ENCODE results near the gene DUSP7. TPM values are rescaled to one million over a fixed set of nuclear protein-coding genes. Genes with fewer than 3 reads are reported as not detected.

DUSP7 gene
- total RNA-seq, 1 experiment from 2014 or later = 18.8 TPM

DNA sequence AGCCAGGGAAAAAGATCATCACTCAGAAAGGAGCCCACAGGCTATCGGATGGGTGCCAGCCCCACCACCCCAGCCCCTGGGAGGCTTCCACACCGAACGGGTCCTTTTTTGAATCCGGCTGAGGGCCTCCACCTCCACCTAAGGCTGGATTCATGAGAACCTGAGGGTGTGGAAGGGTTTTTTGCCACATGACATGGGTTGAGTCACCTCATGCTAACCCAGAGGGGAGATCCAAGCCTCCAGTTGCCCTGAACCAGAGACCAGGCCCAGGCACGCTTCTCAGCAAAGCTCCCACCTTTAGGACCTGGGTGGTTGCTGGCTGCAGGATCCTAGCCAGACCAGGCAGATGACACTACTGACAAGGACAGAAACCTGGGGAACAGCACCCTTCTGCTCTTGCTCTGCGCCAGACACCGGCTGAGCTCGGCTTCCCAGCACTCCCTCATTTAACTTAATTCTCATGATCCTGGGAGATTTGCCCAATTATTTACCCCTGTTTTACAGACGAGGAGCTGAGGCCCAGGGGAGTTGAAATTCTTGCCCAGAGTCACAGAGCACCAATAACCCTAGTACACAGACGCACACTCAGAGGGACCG is 25.6 kb downstream of the DUSP7 start:
- no peaks in the 10 kb centered on the region for H3K36me3 Mint-ChIP-seq
- DNase-seq (ENCODE audit: low spot score) (no peak), ATAC-seq (no peak)
- CTCF ChIA-PET = interaction anchor here (0.6 to 3.7 kb wide), 6 partner anchors 16 to 190 kb away, joined by 3 to 22 read pairs (median 6); partner anchors contain the start of gene DUSP7
- POLR2A ChIA-PET = no interaction called here
- H3K9me3 Mint-ChIP-seq = no peaks in the 10 kb centered on the region
- H3K4me1 Mint-ChIP-seq = peaks cover 4% of the 10 kb centered on the region; the same call in 1 of the 2 replicates
- H3K4me3 Mint-ChIP-seq = no peak overlapping the region
- H3K27ac Mint-ChIP-seq = no peak overlapping the region
- H3K27me3 Mint-ChIP-seq (ENCODE audit: low read depth) = no peaks in the 10 kb centered on the region
- TF ChIP-seq, protein P1, sequence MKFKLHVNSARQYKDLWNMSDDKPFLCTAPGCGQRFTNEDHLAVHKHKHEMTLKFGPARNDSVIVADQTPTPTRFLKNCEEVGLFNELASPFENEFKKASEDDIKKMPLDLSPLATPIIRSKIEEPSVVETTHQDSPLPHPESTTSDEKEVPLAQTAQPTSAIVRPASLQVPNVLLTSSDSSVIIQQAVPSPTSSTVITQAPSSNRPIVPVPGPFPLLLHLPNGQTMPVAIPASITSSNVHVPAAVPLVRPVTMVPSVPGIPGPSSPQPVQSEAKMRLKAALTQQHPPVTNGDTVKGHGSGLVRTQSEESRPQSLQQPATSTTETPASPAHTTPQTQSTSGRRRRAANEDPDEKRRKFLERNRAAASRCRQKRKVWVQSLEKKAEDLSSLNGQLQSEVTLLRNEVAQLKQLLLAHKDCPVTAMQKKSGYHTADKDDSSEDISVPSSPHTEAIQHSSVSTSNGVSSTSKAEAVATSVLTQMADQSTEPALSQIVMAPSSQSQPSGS (CRISPR knock-in tag; IDR thresholded peaks at IDR 0.05; ENCODE audit: borderline replicate concordance, low read depth) = no peak
- TF ChIP-seq STAT6 (CRISPR knock-in tag; conservative IDR thresholded peaks at IDR 0.05; ENCODE audit: low read depth) = no peak
- no peak for TF ChIP-seq FOXJ3 (CRISPR knock-in tag; IDR thresholded peaks at IDR 0.05; ENCODE audit: borderline replicate concordance)
- TF ChIP-seq NR2C2 (CRISPR knock-in tag; IDR thresholded peaks at IDR 0.05) = no peak
- no peak for TF ChIP-seq RELA (CRISPR knock-in tag; IDR thresholded peaks at IDR 0.05; ENCODE audit: borderline replicate concordance)

DNA sequence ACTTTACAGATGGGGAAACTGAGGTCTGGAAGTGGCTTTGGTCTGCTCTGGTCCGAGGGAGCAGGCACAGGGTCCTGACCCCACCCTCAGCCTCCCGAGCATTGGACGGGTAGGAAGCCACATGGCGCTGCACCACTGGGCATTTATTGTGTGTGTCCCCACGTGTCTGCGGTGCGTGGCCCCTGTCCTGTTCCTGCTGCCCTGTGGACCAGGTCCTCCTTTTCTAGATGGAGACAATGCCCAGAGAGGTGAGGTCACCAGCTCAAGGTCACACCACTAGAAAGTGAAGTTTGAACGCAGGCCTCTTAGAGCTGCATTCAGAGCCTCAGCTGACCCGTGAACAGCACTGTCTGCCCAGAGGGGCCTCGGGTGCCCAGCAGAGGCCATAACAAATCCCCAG is 26.8 kb downstream of the DUSP7 start:
- DNase-seq (ENCODE audit: low spot score) (no peak), ATAC-seq (no peak)
- Mint-ChIP-seq H3K4me1 (peaks cover 4% of the 10 kb centered on the region; the same call in 1 of the 2 replicates), H3K27me3 (ENCODE audit: low read depth) (no peaks in the 10 kb centered on the region), H3K4me3 (no peak overlapping the region), H3K36me3 (no peaks in the 10 kb centered on the region), H3K9me3 (no peaks in the 10 kb centered on the region), H3K27ac (no peak overlapping the region)
- ChIA-PET POLR2A (no interaction called here), CTCF (interaction anchor here (1.6 to 2.1 kb wide), 3 partner anchors 12 to 94 kb away, joined by 6 to 8 read pairs (median 6); no protein-coding TSS in a partner anchor)
- TF ChIP-seq STAT6 (CRISPR knock-in tag; conservative IDR thresholded peaks at IDR 0.05; ENCODE audit: low read depth) = no peak

DNA sequence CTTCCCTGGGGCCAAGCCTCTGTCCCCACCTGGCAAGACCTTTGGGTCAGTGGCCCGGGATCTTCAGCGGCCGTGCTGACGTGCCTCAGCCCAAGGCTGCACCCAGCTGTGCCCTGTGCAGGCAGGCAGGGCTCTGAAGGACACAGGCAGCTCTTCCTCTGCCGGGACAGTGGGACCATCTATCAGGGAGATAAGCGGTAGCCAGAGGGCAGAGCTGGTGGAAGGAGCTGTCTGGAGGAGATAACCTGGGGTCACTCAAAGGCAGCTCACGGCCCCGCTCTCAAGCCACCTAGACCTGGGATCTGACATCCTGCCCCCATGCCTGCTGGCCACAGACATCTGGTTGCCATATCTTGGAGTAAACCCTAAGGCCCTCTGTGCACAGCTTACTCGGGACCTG is 27.3 kb downstream of the DUSP7 start:
- peaks cover 4% of the 10 kb centered on the region; the same call in 1 of the 2 replicates for H3K4me1 Mint-ChIP-seq
- DNase-seq (ENCODE audit: low spot score) (no peak), ATAC-seq (no peak)
- H3K27ac Mint-ChIP-seq = no peak overlapping the region
- POLR2A ChIA-PET = interaction anchor here (0.5 kb wide), 1 partner anchor 294 kb away, joined by 5 read pairs; no protein-coding TSS in a partner anchor
- no peaks in the 10 kb centered on the region for H3K36me3 Mint-ChIP-seq
- H3K27me3 Mint-ChIP-seq (ENCODE audit: low read depth) = no peaks in the 10 kb centered on the region
- H3K4me3 Mint-ChIP-seq = no peak overlapping the region
- no peaks in the 10 kb centered on the region for H3K9me3 Mint-ChIP-seq
- CTCF ChIA-PET = interaction anchor here (0.9 to 2.2 kb wide), 7 partner anchors 12 to 94 kb away, joined by 3 to 8 read pairs (median 6); partner anchors contain the start of genes PARP3 and RRP9
- TF ChIP-seq SMAD3 (CRISPR knock-in tag; IDR thresholded peaks at IDR 0.05; ENCODE audit: borderline replicate concordance) (no peak), FOXP1 (CRISPR knock-in tag; IDR thresholded peaks at IDR 0.05; ENCODE audit: borderline replicate concordance) (no peak), ATF6 (CRISPR knock-in tag; IDR thresholded peaks at IDR 0.05) (no peak), RORB (CRISPR knock-in tag; IDR thresholded peaks at IDR 0.05) (no peak), STAT6 (CRISPR knock-in tag; conservative IDR thresholded peaks at IDR 0.05; ENCODE audit: low read depth) (no peak), ZNF317 (CRISPR knock-in tag; IDR thresholded peaks at IDR 0.05; ENCODE audit: borderline replicate concordance, low read depth) (no peak), JUN (CRISPR knock-in tag; IDR thresholded peaks at IDR 0.05) (no peak), TP53 (CRISPR knock-in tag; IDR thresholded peaks at IDR 0.05) (no peak), MXD4 (CRISPR knock-in tag; IDR thresholded peaks at IDR 0.05; ENCODE audit: borderline replicate concordance) (no peak), PRRX2 (CRISPR knock-in tag; IDR thresholded peaks at IDR 0.05) (no peak)
- TF ChIP-seq, protein P2, sequence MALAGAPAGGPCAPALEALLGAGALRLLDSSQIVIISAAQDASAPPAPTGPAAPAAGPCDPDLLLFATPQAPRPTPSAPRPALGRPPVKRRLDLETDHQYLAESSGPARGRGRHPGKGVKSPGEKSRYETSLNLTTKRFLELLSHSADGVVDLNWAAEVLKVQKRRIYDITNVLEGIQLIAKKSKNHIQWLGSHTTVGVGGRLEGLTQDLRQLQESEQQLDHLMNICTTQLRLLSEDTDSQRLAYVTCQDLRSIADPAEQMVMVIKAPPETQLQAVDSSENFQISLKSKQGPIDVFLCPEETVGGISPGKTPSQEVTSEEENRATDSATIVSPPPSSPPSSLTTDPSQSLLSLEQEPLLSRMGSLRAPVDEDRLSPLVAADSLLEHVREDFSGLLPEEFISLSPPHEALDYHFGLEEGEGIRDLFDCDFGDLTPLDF (CRISPR knock-in tag; IDR thresholded peaks at IDR 0.05) = no peak
- TF ChIP-seq, protein P3, sequence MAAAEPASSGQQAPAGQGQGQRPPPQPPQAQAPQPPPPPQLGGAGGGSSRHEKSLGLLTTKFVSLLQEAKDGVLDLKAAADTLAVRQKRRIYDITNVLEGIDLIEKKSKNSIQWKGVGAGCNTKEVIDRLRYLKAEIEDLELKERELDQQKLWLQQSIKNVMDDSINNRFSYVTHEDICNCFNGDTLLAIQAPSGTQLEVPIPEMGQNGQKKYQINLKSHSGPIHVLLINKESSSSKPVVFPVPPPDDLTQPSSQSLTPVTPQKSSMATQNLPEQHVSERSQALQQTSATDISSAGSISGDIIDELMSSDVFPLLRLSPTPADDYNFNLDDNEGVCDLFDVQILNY (CRISPR knock-in tag; IDR thresholded peaks at IDR 0.05) = no peak

Measured in WTC11 (cell line).